Upper lobe of left lung (tissue), 4 donors: ENCODE results near the gene USH1C.

Experiments used
- CTCF ChIP-seq, 6 experiments: fragments of 450-650 bp in 4 of 6; fragments of 200-600 bp in 2 of 6; sonication (generic) in 2 of 6; IDR thresholded peaks; one replicate each; pipeline ENCODE4 v1.5.1; 2016 to 2019; ENCODE audit warnings: antibody characterized with exemption in 6 of 6
- EP300 ChIP-seq, 4 donors: sonication (generic); formaldehyde crosslinking; IDR thresholded peaks; one replicate each; pipeline ENCODE4 v1.5.1; 2017; ENCODE audit warnings: antibody characterized with exemption in 4 of 4, control low read depth in 2 of 4

- TF ChIP-seq CTCF (IDR thresholded peaks at IDR 0.05) = no peak
- TF ChIP-seq EP300 (IDR thresholded peaks at IDR 0.05) = no peak
Observed at GRCh38 chr11:17507773-17508172, 36.4 kb downstream of the USH1C start.
